H1 (cell line): Measurements from ENCODE around the gene OR2T34. TPM values are rescaled to one million over a fixed set of nuclear protein-coding genes. Genes with fewer than 3 reads are reported as not detected.

Experiments used
- polyA plus RNA-seq, 7 experiments: library from polyadenylated mRNA; depleted of rRNA in 3 of 7; stranded (reverse) in 5 of 7; unstranded in 2 of 7; fragments of >200 nt in 5 of 7; fragments of 200-250 nt in 2 of 7; gene quantifications; 1 replicate in 5 of 7; 2 replicates in 1 of 7; 4 replicates in 1 of 7; pipeline versions ENCODE4 v1.2.1 to v1.2.3, GENCODE V29; 2011 to 2013; ENCODE audit warnings: missing spikeins in 2 of 7, mixed read lengths in 2 of 7
- small RNA-seq: library from polyadenylated mRNA; stranded (forward); fragments of <200 nt; extraction: miRNeasy Mini kit (QIAGEN cat#:217004); gene quantifications from one replicate; pipeline ENCODE3, GENCODE V24; 2013; ENCODE audit not compliant: insufficient read depth
- total RNA-seq: library from RNA; stranded (reverse); fragmentation: NEBNext Ultra II Directional; extraction: Animal tissue kit (Norgen Biotek cat#: 25700); gene quantifications from 2 replicates; pipeline ENCODE4 v1.2.1, GENCODE V29; 2021

The OR2T34 gene
- total and polyA plus RNA-seq, 2 of the 8 experiments (the other 6 are each of a cell fraction or from before 2014, with no cell fraction given): not detected

Small RNA genes within 50 kb of the gene (small RNA-seq; reads per million reads assigned to genes)
- gene RF00019: not detected

Other genes with a start within 250 kb of the OR2T34 start
- not detected in 2 replicates for gene OR14C36, start 226.0 kb downstream of the OR2T34 start, total RNA-seq
- gene OR14C36, start 226.0 kb downstream of the OR2T34 start, polyA plus RNA-seq (2011; rRNA removed): not detected in 2 replicates
- gene OR2T4, start 213.1 kb downstream of the OR2T34 start, total RNA-seq: not detected in 2 replicates
- not detected in 2 replicates for gene OR2T4, start 213.1 kb downstream of the OR2T34 start, polyA plus RNA-seq (2011; rRNA removed)
- gene OR2T6, start 199.0 kb downstream of the OR2T34 start, total RNA-seq: not detected in 2 replicates
- gene OR2T6, start 199.0 kb downstream of the OR2T34 start, polyA plus RNA-seq (2011; rRNA removed): not detected in 2 replicates
- not detected in 2 replicates for gene OR2T1, start 171.7 kb downstream of the OR2T34 start, total RNA-seq
- not detected in 2 replicates for gene OR2T1, start 171.7 kb downstream of the OR2T34 start, polyA plus RNA-seq (2011; rRNA removed)
- not detected in 2 replicates for gene OR2T2, start 129.1 kb downstream of the OR2T34 start, total RNA-seq
- not detected in 2 replicates for gene OR2T2, start 129.1 kb downstream of the OR2T34 start, polyA plus RNA-seq (2011; rRNA removed)
- not detected in 2 replicates for gene OR2T3, start 101.4 kb downstream of the OR2T34 start, total RNA-seq
- not detected in 2 replicates for gene OR2T3, start 101.4 kb downstream of the OR2T34 start, polyA plus RNA-seq (2011; rRNA removed)
- not detected in 2 replicates for gene OR2T5, start 86.2 kb downstream of the OR2T34 start, total RNA-seq
- gene OR2T5, start 86.2 kb downstream of the OR2T34 start, polyA plus RNA-seq (2011; rRNA removed): not detected in 2 replicates
- not detected in 2 replicates for gene OR2G6, start 66.7 kb downstream of the OR2T34 start, total RNA-seq
- not detected in 2 replicates for gene OR2G6, start 66.7 kb downstream of the OR2T34 start, polyA plus RNA-seq (2011; rRNA removed)
- gene OR2T29, start 12.0 kb downstream of the OR2T34 start, total RNA-seq: not detected in 2 replicates
- not detected in 2 replicates for gene OR2T29, start 12.0 kb downstream of the OR2T34 start, polyA plus RNA-seq (2011; rRNA removed)
- gene OR2T10, start 22.9 kb upstream of the OR2T34 start, total RNA-seq: not detected in 2 replicates
- gene OR2T10, start 22.9 kb upstream of the OR2T34 start, polyA plus RNA-seq (2011; rRNA removed): not detected in 2 replicates
- gene OR2T11, start 60.3 kb upstream of the OR2T34 start, total RNA-seq: not detected in 2 replicates
- gene OR2T11, start 60.3 kb upstream of the OR2T34 start, polyA plus RNA-seq (2011; rRNA removed): not detected in 2 replicates
- gene OR2T35, start 70.5 kb upstream of the OR2T34 start, total RNA-seq: not detected in 2 replicates
- not detected in 2 replicates for gene OR2T35, start 70.5 kb upstream of the OR2T34 start, polyA plus RNA-seq (2011; rRNA removed)
- not detected in 2 replicates for gene OR2T27, start 80.8 kb upstream of the OR2T34 start, total RNA-seq
- gene OR2T27, start 80.8 kb upstream of the OR2T34 start, polyA plus RNA-seq (2011; rRNA removed): not detected in 2 replicates
- gene OR14I1, start 128.0 kb upstream of the OR2T34 start, total RNA-seq: not detected in 2 replicates
- not detected in 2 replicates for gene OR14I1, start 128.0 kb upstream of the OR2T34 start, polyA plus RNA-seq (2011; rRNA removed)
- gene LYPD8, start 181.0 kb upstream of the OR2T34 start, total RNA-seq: not detected in 2 replicates
- gene LYPD8, start 181.0 kb upstream of the OR2T34 start, polyA plus RNA-seq (2011; rRNA removed): not detected in 2 replicates